ENCODE measurements around the gene ATP2C2.

The ATP2C2 gene

GRCh38 chr16:84485255-84486010, 117.1 kb downstream of the ATP2C2 start:
- no peak overlapping the region for H3K4me3 ChIP-seq (ENCODE audit: low read length)
- H3K9ac ChIP-seq (ENCODE audit: low read depth, low read length), result no peak overlapping the region
- H3K4me1 ChIP-seq (ENCODE audit: insufficient read depth, low read length), result no peaks in the 10 kb centered on the region
- H3K36me3 ChIP-seq (ENCODE audit: insufficient read depth, low read depth, low read length), result peaks cover 42% of the 10 kb centered on the region
- H3K9me3 ChIP-seq (ENCODE audit: insufficient read depth, low read depth, low read length), result no peaks in the 10 kb centered on the region
- H3K27ac ChIP-seq (ENCODE audit: low read length), result no peak overlapping the region
- H3K27me3 ChIP-seq (ENCODE audit: insufficient read depth, low read length), result no peaks in the 10 kb centered on the region

GRCh38 chr16:84486126-84486525, 117.8 kb downstream of the ATP2C2 start:
- Histone ChIP-seq H3K27ac (ENCODE audit: low read length) (no peak overlapping the region), H3K9me3 (ENCODE audit: insufficient read depth, low read depth, low read length) (no peaks in the 10 kb centered on the region), H3K4me1 (ENCODE audit: insufficient read depth, low read length) (no peaks in the 10 kb centered on the region), H3K27me3 (ENCODE audit: insufficient read depth, low read length) (no peaks in the 10 kb centered on the region), H3K36me3 (ENCODE audit: insufficient read depth, low read depth, low read length) (peaks cover 47% of the 10 kb centered on the region), H3K9ac (ENCODE audit: low read depth, low read length) (no peak overlapping the region), H3K4me3 (ENCODE audit: low read length) (no peak overlapping the region)

GRCh38 chr16:84486551-84487235, 118.4 kb downstream of the ATP2C2 start:
- Histone ChIP-seq H3K27ac (ENCODE audit: low read length) (no peak overlapping the region), H3K36me3 (ENCODE audit: insufficient read depth, low read depth, low read length) (peaks cover 47% of the 10 kb centered on the region)

GRCh38 chr16:84487358-84487757, 119.0 kb downstream of the ATP2C2 start:
- H3K9me3 ChIP-seq (ENCODE audit: insufficient read depth, low read depth, low read length), result no peaks in the 10 kb centered on the region
- no peak overlapping the region for H3K4me3 ChIP-seq (ENCODE audit: low read length)
- H3K27ac ChIP-seq (ENCODE audit: low read length), result no peak overlapping the region
- peaks cover 50% of the 10 kb centered on the region for H3K36me3 ChIP-seq (ENCODE audit: insufficient read depth, low read depth, low read length)
- H3K27me3 ChIP-seq (ENCODE audit: insufficient read depth, low read length), result no peaks in the 10 kb centered on the region
- no peak overlapping the region for H3K9ac ChIP-seq (ENCODE audit: low read depth, low read length)
- H3K4me1 ChIP-seq (ENCODE audit: insufficient read depth, low read length), result no peaks in the 10 kb centered on the region

More at GRCh38 chr16:84486551-84487235, 118.4 kb downstream of the ATP2C2 start:
- H3K9ac ChIP-seq (ENCODE audit: low read depth, low read length), result no peak overlapping the region
- H3K4me1 ChIP-seq (ENCODE audit: insufficient read depth, low read length), result no peaks in the 10 kb centered on the region
- H3K9me3 ChIP-seq (ENCODE audit: insufficient read depth, low read depth, low read length), result no peaks in the 10 kb centered on the region
- H3K4me3 ChIP-seq (ENCODE audit: low read length), result no peak overlapping the region
- no peaks in the 10 kb centered on the region for H3K27me3 ChIP-seq (ENCODE audit: insufficient read depth, low read length)

- no peak overlapping the region for H3K27ac ChIP-seq (ENCODE audit: low read length)
- H3K4me3 ChIP-seq (ENCODE audit: low read length), result no peak overlapping the region
- H3K9ac ChIP-seq (ENCODE audit: low read depth, low read length), result no peak overlapping the region
- H3K9me3 ChIP-seq (ENCODE audit: insufficient read depth, low read depth, low read length), result peaks cover 16% of the 10 kb centered on the region
- H3K4me1 ChIP-seq (ENCODE audit: insufficient read depth, low read length), result no peaks in the 10 kb centered on the region
- peaks cover 62% of the 10 kb centered on the region for H3K36me3 ChIP-seq (ENCODE audit: insufficient read depth, low read depth, low read length)
- H3K27me3 ChIP-seq (ENCODE audit: insufficient read depth, low read length), result no peaks in the 10 kb centered on the region
Measured at GRCh38 chr16:84489131-84489530, 120.8 kb downstream of the ATP2C2 start.

- no peaks in the 10 kb centered on the region for H3K4me1 ChIP-seq (ENCODE audit: insufficient read depth, low read length)
- peaks cover 63% of the 10 kb centered on the region for H3K36me3 ChIP-seq (ENCODE audit: insufficient read depth, low read depth, low read length)
- H3K4me3 ChIP-seq (ENCODE audit: low read length), result no peak overlapping the region
- H3K27me3 ChIP-seq (ENCODE audit: insufficient read depth, low read length), result no peaks in the 10 kb centered on the region
- H3K27ac ChIP-seq (ENCODE audit: low read length), result no peak overlapping the region
- peaks cover 21% of the 10 kb centered on the region for H3K9me3 ChIP-seq (ENCODE audit: insufficient read depth, low read depth, low read length)
- no peak overlapping the region for H3K9ac ChIP-seq (ENCODE audit: low read depth, low read length)
Measured at GRCh38 chr16:84495506-84495905, 127.2 kb downstream of the ATP2C2 start.

GRCh38 chr16:84496991-84497390, 128.7 kb downstream of the ATP2C2 start:
- peaks cover 21% of the 10 kb centered on the region for H3K9me3 ChIP-seq (ENCODE audit: insufficient read depth, low read depth, low read length)
- no peak overlapping the region for H3K27ac ChIP-seq (ENCODE audit: low read length)
- no peak overlapping the region for H3K9ac ChIP-seq (ENCODE audit: low read depth, low read length)
- H3K4me1 ChIP-seq (ENCODE audit: insufficient read depth, low read length), result no peaks in the 10 kb centered on the region
- peaks cover 59% of the 10 kb centered on the region for H3K36me3 ChIP-seq (ENCODE audit: insufficient read depth, low read depth, low read length)
- no peaks in the 10 kb centered on the region for H3K27me3 ChIP-seq (ENCODE audit: insufficient read depth, low read length)
- H3K4me3 ChIP-seq (ENCODE audit: low read length), result no peak overlapping the region

GRCh38 chr16:84497418-84498222, 129.3 kb downstream of the ATP2C2 start:
- no peaks in the 10 kb centered on the region for H3K27me3 ChIP-seq (ENCODE audit: insufficient read depth, low read length)

GRCh38 chr16:84498223-84498610, 129.9 kb downstream of the ATP2C2 start:
- peaks cover 49% of the 10 kb centered on the region for H3K36me3 ChIP-seq (ENCODE audit: insufficient read depth, low read depth, low read length)
- no peak overlapping the region for H3K9ac ChIP-seq (ENCODE audit: low read depth, low read length)
- no peak overlapping the region for H3K4me3 ChIP-seq (ENCODE audit: low read length)
- H3K9me3 ChIP-seq (ENCODE audit: insufficient read depth, low read depth, low read length), result peaks cover 15% of the 10 kb centered on the region
- no peak overlapping the region for H3K27ac ChIP-seq (ENCODE audit: low read length)
- H3K4me1 ChIP-seq (ENCODE audit: insufficient read depth, low read length), result no peaks in the 10 kb centered on the region
- H3K27me3 ChIP-seq (ENCODE audit: insufficient read depth, low read length), result no peaks in the 10 kb centered on the region

More at GRCh38 chr16:84497418-84498222, 129.3 kb downstream of the ATP2C2 start:
- Histone ChIP-seq H3K9ac (ENCODE audit: low read depth, low read length) (no peak overlapping the region), H3K36me3 (ENCODE audit: insufficient read depth, low read depth, low read length) (peaks cover 55% of the 10 kb centered on the region), H3K4me3 (ENCODE audit: low read length) (no peak overlapping the region), H3K9me3 (ENCODE audit: insufficient read depth, low read depth, low read length) (peaks cover 21% of the 10 kb centered on the region), H3K27ac (ENCODE audit: low read length) (no peak overlapping the region), H3K4me1 (ENCODE audit: insufficient read depth, low read length) (no peaks in the 10 kb centered on the region)

- Histone ChIP-seq H3K36me3 (ENCODE audit: insufficient read depth, low read depth, low read length) (peaks cover 40% of the 10 kb centered on the region), H3K4me1 (ENCODE audit: insufficient read depth, low read length) (peaks cover 5% of the 10 kb centered on the region; the same call in 1 of the 2 replicates), H3K27me3 (ENCODE audit: insufficient read depth, low read length) (no peaks in the 10 kb centered on the region)
Measured at GRCh38 chr16:84498859-84499620, 130.7 kb downstream of the ATP2C2 start.

GRCh38 chr16:84499638-84500037, 131.3 kb downstream of the ATP2C2 start:
- peaks cover under 1% of the 10 kb centered on the region; the same call in 1 of the 2 replicates for H3K9me3 ChIP-seq (ENCODE audit: insufficient read depth, low read depth, low read length)
- peaks cover 34% of the 10 kb centered on the region for H3K36me3 ChIP-seq (ENCODE audit: insufficient read depth, low read depth, low read length)
- peaks cover 5% of the 10 kb centered on the region; the same call in 1 of the 2 replicates for H3K4me1 ChIP-seq (ENCODE audit: insufficient read depth, low read length)
- no peaks in the 10 kb centered on the region for H3K27me3 ChIP-seq (ENCODE audit: insufficient read depth, low read length)
- no peak overlapping the region for H3K27ac ChIP-seq (ENCODE audit: low read length)
- H3K9ac ChIP-seq (ENCODE audit: low read depth, low read length), result no peak overlapping the region
- no peak overlapping the region for H3K4me3 ChIP-seq (ENCODE audit: low read length)

More at GRCh38 chr16:84498859-84499620, 130.7 kb downstream of the ATP2C2 start:
- Histone ChIP-seq H3K4me3 (ENCODE audit: low read length) (no peak overlapping the region), H3K27ac (ENCODE audit: low read length) (no peak overlapping the region), H3K9ac (ENCODE audit: low read depth, low read length) (no peak overlapping the region), H3K9me3 (ENCODE audit: insufficient read depth, low read depth, low read length) (peaks cover 7% of the 10 kb centered on the region)

Data from iPS-20b (cell line).